NCI-H748 treated with DMSO at 0.1 percent for 48 hours (cell line): ENCODE measurements around the gene IPO4.
"Not testable (repeated sequence)": the region's sequence is repeated elsewhere in the genome, so short reads cannot be mapped to it uniquely, and the experiment has no call there.

Source experiments
- DNase-seq: peaks from one replicate; lab custom pipeline; 2025; lab: John Stamatoyannopoulos, UW

The IPO4 gene

DNA sequence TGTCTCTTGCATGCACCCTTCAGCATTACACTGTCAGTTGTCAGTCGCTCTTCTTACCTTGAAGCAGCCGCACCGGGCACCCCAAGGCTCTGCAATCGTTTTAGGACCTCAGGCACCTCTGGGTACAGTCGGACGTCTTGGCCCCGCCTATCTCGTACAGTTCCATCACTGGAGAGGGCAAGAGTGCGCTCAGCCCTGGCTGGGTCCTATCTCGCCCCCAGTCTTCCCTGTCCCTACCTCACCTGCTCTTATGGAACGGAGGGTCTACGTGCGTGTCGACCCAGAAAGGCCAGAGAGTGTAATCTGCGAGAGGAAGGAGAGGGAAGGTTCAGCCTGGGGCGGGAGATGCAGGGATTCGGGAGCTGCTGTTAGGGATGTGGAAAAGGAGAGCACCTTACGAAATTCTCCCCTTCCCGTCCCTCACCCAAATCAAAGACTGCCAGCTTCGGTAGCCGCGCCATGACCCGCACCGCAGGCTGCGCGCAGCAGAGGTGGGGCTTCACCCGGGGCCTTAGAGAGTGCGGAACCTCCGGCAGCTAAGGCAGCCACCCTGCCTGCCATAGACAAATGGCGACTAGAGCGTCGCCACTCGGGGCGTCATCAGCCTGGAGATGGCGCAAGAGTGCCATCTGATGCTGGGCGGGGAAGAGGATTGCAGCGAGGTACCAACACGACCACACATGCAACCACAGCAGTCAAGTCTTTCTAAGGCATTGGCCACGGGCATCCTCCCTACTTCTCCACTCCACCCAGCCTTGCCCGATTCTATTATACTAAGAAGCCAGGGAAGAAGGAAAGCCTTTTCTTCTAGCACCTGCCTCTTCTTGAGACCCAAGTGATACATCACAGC lies 27.1 kb upstream of the IPO4 start, which contains the start of gene MDP1:
MDP1 (minus strand) TSS at position 572 of the 850 bp plus-strand sequence; CDS start at position 461, 111 bp downstream.
- DNase-seq, result peak; percentile 77

DNA sequence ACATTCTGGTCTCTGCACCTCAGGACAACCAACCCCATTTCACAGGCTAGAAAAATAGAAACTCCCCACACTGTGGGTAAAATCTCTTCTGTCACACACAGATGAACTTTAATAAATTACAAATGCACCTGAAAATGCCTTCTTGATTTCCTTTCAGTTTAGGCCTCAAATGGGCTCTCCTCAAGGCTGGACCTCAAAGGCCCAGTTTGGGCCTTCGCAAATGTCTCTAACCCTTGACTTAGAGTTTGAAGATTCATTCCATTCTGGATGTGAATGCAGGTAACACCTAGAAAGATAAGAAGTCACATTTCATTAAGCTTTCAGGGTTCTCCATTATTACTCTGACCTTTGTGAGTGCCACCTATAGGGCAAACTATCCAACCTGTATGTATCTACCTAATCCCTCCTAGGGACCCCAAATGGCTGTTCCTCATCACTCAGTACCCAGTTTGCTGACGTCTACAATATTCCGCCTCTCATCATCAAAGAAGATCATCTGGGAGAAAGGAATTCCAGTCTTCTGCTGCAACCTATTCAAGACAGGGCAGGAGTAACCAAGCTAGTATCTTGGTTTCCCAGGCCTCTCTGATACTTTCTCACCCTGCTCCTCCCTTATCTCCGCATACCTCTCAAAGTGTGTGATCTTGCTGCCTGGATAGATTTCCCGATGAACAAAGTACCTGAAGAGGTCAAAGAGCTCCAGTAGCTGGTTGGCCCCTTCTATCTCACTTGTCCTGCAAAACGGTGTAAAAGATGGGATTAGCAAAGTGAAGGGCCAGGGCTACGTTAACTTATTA lies 25.4 kb upstream of the IPO4 start:
- no peak for DNase-seq

DNA sequence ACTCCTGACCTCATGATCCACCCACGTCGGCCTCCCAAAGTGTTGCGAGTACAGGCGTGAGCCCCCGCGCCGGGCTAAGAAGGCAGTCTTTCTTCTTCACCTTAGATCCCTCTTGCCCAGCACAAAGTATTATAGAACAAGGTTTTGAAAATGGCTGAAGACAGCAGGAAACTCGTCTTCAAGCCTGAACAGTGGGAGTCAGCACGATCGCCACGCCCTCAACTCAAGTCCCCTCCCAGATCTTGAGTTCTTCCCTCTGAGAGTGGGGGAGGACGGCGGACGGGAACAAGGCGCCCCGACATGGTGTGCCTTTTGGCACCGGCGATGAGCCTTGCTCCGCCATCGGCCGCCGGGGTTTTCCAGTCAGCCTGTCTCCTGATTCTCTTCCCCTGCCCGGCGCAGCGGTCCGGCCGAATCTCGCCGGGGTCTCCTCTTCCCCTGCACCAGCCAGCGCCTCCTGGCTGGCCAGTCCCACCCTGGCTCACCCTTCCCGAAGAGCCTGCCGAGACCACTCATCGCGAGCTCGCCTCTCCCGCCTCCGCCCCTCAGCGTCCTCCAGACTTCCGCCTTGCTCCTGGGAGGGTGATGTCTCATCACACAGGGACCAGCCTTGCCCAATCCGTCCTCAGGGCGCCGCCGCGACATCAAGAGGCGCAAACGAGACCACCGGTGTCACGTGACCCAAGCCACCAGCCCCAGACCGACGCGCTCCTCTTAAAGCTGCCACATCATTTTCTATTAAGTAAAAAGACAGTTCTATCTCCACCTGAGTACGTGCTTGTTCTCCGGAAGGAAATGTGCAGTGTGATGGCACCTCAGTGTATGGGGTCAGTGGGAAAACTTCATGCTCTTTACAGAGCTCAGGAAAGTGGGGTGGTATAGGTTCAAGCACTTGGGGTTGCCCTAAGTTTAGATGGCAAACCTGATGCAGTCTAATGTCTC lies 24.6 kb upstream of the IPO4 start, which contains the start of gene CHMP4A:
CHMP4A (minus strand) TSS at position 565 of the 942 bp plus-strand sequence; CDS start at position 516, 49 bp downstream.
- peak; percentile 94 for DNase-seq

DNA sequence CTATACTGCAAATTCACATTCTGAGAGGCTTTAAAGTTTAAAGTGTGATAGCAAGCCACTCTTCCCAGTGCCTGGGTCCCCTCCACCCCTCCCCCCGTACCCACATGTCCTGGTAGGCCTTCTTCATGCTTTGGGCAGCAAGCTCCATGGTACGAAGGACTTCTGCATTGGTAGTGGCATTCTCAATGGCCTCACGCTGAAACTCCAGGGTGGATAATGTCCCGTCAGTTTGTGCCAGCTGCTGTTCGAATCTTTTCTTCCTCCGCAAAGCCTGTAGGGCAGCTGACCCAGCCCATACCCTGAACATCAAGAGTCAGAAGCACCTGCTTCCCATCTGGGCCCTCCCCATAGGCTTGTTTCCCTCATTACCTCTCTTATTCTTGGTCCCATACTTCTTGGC lies 22.7 kb upstream of the IPO4 start:
- no peak for DNase-seq

DNA sequence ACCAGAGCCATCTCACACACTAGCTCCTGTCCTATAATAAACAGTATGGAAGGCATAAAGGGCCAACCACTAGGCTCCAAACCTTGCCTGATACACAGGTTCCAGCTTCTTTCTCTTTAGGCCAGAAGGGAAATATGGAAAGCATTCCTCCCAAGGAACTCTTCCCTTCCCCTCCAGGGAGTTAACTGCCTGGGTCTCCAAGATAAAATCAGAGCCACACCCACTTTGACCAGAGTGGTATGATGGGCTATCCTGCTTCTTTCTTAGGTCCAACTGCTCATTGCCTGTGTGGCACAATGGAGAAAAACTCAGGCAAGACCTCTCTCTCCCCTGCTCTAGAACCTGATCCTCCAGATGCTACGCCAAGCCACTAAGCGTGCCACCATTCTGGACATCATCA lies 19.0 kb upstream of the IPO4 start:
- no peak for DNase-seq

DNA sequence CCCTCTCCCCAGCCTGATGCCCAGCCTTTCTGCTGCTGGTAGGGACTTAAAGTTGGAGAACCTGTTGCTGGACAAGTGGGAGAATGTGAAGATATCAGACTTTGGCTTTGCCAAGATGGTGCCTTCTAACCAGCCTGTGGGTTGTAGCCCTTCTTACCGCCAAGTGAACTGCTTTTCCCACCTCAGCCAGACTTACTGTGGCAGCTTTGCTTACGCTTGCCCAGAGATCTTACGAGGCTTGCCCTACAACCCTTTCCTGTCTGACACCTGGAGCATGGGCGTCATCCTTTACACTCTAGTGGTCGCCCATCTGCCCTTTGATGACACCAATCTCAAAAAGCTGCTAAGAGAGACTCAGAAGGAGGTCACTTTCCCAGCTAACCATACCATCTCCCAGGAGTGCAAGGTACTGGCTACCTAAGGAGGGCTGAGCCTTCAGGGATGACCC lies 18.5 kb upstream of the IPO4 start:
- no peak for DNase-seq

DNA sequence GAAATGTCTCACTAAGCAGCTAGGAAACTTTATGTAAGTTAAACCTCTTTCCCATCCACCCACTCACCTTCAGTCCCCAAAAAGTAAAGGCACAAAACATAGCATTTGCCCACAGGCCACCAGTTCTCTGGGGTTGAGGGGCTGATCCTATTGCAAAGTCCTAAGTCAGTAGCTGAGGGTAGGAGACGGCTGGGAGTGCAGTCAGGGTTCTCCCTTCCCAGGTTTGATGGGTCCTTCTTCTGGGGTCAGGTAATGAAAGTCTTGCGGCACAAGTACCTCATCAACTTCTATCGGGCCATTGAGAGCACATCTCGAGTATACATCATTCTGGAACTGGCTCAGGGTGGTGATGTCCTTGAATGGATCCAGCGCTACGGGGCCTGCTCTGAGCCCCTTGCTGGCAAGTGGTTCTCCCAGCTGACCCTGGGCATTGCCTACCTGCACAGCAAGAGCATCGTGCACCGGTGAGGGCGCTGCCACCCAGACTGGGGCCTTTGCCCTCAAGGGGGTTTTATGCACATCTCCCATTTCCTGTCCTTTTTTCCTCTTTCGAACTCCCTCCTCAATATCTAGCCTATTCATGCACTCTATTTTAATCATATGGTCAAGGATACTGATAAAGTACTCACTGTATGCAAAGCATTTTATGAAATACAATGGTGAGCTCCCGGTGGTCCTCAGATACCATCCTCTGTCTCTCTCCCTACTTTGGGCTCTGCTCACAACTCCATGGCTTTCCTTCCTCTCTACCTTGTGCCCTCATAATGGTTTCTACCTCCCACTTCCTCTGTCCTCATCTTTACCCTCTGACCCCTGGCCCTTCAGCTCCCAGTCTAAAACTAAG lies 17.9 kb upstream of the IPO4 start:
- DNase-seq, result no peak

DNA sequence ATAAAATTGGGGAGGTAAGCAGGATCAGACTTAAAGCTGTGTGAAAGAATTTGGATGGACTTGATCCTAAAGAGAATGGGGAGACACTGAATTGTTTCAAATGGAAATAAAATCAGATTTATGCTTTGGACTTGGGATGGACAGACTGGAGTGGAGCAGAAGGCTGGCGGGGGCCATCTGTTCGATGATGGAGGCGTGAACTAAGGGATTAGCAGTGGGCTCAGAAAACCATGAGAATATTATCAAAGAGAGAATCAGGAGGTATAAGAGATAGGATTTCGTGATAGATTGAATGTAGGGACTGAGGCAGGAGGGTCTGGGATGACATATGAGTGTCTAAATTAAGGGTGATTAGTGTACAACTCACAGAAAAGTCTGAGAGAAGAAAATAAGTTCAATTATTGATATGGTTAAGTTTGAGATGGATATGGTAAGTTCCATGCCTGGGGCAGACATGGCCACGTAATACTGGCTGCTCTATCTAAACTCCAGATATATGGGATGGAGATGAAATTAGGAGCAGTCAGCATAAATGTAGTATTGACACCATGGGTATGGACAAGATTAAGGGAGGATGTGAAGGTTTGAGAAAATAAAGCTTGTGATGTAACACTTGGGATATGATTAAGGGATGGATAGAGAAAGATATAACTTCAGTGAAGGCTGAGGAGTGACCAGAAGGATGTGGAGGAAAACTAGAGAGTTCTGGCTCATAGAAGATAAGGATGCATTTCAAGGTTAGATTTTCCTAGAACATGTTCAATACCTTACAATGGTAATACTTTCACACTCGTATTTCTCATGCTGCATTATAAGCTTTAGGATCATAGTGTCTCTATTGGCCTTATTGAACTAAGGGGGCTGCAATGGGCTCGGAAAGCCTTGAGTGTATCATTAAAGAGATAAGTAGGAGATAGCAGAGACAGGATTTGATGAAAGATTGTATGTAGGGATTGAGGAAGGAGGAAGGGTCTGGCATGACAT lies 15.8 kb upstream of the IPO4 start:
- no peak for DNase-seq

DNA sequence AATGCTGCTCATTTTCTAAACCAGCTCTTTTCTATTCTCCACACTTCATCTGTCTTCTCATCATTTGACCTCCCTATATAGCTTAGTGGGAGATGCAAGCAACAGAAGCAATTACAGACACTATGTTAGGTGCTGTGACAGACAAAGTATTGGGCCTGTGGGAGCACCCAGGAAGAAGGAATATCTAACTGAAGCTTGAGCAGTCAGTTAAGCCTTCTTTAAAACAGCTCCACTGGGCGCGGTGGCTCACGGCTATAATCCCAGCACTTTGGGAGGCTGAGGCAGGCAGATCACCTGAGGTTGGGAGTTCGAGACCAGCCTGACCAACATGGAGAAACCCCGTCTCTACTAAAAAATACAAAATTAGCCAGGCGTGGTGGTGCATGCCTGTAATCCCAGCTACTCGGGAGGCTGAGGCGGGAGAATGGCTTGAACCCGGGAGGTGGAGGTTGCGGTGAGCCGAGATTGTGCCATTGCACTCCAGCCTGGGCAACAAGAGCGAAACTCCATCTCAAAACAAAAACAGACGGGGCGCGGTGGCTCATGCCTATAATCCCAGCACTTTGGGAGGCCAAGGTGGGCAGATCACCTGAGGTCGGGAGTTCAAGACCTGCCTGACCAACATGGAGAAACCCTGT lies 14.8 kb upstream of the IPO4 start:
- not testable (repeated sequence) for DNase-seq

DNA sequence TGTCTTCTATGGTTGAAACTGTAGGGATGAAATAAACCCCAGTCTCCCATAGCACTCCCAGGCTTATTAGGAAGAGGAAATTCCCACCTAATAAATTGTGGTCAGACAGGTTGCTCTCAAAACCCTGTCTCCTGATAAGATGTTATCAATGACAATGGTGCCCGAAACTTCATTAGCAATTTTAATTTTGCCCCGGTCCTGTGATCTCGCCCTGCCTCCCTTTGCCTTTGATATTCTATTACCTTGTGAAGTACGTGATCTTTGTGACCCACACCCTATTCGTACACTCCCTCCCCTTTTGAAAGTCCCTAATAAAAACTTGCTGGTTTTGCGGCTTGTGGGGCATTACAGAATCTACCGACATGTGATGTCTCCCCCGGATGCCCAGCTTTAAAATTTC lies 13.9 kb upstream of the IPO4 start:
- not testable (repeated sequence) for DNase-seq

DNA sequence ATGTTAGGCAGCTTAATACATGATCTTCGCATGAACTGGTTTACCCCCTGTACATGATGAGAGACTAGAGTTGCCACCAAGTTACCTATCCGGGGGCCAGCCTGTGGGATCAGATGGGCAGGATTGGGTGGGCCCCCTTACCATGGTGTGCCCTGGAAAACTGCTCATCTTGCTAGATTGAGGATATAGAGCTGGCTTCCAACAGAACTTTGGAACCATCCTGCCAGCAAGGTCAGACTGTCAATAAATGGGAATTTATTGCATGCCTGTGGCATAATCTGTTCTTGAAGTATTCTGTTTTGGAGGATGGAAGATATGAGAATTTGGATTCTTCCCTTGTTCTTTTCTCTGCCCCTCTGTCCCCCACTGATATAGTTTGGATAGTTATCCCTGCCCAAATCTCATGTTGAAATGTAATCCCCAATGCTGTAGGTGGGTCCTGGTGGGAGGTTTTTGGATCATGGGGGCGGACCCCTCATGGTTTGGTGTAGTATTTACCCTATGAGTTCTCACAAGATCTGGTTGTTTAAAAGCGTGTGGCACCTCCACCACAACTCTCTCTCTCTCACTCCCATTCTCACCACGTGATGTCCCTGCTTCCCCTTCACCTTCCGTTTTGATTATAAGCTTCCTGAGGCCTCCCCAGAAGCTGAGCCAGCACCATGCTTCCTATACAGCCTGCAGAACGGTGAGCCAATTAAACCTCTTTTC lies 10.4 kb upstream of the IPO4 start:
- DNase-seq, result no peak

DNA sequence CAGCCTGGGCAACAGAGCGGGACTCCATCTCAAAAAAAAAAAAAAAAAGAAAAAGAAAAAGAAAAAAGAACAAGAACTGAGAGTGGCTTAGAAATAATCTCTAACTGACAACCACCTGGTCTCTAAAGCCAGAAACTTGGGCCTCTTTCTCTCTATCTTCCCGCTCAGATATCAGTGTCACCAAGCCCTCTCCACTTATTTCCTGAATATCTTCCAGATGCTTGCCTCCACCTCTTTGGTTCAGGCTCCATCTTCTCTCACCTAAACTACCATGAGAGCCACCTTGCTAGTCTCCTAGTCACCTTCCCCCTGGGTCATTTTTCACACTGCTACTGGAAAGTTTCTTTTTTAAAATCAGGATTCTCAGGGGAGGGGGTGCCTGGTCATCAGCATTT lies 8.4 kb upstream of the IPO4 start:
- no peak for DNase-seq

DNA sequence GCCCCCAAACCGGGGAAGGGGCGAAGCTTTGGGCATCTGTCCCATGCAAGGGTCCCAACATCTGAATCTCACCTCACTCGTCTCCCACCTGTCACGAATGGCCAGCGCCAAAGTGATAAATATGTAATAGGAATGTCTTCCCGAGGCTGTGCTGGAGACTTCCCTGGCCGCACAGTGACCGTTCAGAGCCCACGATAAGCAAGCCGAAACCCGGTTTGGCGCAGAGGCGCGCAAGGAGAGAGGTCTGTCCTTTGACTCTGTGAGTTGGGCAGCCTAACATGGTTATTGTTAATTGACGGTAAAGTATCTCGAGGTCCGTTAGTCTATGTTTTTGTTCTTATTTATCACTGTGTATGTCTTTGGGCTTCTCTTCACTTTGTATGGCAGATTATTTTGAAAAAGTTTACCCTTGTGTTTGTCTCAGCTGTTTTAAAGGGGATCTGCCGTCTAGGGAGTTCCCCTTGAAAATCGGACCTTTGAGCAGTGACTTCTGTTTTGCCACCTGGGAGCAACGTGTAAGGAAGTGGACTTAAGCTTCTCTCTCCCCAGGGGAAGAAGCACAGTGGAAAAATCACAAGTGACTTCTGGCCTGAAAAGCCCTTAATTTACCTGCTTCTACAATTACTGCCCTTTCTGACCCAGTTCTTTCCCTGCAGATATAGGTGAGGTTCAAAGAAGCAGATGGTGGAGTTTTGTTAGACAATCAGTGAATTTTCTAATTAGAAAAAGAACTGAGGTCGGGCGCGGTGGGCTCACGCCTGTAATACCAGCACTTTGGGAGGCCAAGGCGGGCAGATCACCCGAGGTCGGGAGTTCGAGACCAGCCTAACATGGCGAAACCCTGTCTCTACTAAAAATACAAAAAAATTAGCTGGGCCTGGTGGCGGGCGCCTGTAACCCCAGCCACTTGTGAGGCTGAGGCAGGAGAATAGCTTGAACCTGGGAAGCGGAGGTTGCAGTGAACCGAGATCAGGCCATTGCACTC lies 7.7 kb upstream of the IPO4 start:
- DNase-seq, result no peak

DNA sequence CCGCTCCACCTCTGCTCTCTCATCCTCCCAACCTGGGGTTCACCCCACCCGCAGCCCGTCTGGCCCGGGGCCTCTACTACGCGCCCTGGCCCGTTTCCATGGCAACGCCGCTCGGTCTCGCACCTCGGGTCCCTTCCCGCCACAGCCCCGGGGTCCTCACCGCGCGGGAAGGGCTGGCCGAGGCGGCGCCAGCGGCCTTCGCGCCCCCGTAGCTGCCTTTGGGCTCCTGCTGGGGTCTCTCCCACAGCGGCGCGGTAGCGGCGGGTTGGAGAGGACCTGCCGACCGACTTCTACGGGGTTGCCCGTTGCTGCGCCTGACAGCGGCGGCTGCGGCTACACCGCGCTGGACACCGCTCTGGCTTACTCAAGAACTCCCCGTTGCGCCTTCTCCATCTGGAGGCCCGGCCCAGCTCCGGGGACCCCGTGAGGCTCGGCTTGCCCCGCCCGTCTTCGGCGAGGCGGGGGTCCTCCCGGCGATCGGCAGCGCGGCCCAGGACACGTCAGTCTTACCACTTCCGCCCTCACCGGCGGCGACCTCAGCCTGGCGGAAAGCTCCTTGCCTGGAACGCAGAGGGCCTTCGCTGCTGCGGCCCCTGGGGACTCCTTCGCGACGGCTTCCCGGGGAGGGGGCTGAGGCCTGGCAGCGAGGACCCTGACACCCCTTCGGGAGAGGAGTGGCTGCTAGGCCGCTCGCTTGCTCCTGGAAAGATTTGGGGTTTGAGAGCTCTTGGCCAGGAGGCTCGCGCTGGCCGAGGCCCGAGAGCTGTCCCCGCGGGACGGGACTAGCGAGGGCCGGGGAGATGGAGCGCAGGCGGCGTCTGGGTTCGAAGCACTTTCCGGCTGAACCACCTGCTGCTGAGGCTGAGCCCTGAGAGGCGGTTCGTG lies 6.8 kb upstream of the IPO4 start, which contains the start of gene TM9SF1:
TM9SF1 (minus strand) TSS at position 256 of the 885 bp plus-strand sequence. CDS start 422 bp downstream, outside the sequence.
- peak; percentile 25 for DNase-seq

DNA sequence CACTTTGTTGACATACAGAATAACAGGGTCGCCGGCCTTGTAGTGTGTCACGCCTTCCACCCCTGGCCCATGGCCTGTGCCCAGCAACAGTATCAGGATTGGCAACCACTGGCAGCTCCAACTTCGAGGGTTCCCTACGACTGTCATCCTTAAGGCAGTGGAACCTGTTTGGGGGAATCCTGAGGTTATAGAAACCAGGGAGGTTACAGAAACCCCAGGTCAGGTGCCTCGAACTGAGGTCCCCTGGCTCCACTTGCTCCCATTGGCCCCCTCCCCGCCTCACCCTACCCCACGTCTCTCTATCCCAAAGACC lies 6.2 kb upstream of the IPO4 start:
- DNase-seq, result no peak

DNA sequence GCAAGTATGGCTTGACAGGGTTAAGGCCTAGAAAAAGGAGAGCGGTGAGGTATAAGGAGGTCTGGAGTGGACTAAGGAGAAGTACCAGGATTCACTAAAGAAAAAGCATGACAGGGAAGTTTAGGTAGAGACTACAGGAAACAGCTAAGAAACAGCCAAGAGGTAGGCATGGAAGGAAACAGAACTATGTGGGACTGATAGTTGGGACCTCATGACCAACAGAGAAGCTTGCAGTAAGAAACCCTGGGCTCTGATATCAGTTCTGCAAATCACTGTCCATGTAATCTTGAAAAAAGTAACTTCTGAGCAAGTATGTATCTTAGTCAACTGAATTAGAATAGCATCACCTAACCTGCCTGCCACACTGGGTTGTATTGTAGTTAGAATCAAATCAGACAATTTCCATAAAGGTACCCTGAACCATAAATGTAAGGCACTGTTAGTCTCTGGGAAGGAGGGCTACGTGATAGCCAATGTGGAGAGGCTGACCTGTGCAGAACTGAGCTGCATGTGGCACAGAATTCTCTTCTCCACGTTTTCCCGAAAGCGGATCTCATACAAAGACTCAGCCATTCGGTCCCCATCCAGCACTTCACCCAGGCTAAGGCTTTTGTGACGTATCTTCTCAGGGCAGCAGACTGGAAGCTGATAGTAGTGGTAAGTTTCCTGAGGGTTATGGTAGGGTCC lies 5.7 kb upstream of the IPO4 start:
- no peak for DNase-seq
